HG03571 (cell line): ENCODE measurements around the gene B9D1.

Experiments
- ATAC-seq: cut with Tn5 transposase; IDR thresholded peaks from one replicate; pipeline ENCODE4 v1.9.1; 2021; ENCODE audit not compliant: unreplicated experiment

B9D1 gene

DNA sequence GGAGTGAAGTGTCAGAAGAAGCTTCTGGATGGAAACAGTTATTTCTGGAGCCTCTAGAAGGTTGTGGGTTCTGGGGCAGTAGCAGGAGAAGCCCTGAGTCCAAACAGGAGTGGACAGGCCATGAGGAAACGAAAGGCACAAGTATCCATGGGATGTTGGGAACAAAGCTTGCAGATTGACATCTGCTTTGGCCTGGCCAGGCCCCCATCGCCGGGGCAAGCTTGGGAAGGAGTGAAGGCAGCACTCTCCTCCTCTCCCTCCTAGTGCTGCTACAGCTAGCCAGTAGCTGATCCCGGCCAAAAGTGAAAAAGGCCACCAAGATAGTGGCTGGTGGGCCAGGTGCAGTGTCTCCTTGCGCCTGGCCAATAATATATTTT is 40.4 kb downstream of the B9D1 start:
- ATAC-seq = no peak

DNA sequence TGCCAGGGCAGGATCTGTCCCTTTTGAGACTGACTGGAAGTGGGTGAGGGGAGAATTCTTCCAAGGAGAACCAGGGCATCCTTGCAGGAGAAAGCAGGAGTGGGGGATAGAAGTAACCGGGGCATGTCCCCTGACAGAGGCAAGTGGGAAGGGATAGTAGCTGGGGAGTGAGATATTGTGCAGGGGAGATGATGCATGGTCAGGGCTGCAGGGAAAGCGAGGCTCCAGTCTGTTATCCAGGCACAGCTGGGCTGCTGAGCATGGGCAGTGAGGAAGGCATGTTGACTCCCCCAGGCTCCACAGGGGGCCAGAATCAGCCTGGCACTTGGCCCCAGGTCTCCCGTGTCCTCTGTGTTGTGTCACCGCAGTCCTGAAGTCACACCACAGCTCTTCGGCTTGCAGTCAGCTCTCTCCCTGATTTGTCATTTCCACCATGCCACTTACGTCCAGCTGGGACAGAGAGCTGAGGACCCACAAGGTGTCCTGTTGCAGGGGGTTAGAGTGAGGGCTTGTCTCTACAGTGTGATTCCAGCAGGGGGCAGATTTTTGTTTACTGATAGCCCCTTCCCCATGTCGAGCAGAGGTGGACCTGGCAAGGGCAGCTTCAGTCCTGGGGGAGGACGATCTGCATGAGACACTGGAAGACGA is 40.9 kb downstream of the B9D1 start:
- no peak for ATAC-seq

DNA sequence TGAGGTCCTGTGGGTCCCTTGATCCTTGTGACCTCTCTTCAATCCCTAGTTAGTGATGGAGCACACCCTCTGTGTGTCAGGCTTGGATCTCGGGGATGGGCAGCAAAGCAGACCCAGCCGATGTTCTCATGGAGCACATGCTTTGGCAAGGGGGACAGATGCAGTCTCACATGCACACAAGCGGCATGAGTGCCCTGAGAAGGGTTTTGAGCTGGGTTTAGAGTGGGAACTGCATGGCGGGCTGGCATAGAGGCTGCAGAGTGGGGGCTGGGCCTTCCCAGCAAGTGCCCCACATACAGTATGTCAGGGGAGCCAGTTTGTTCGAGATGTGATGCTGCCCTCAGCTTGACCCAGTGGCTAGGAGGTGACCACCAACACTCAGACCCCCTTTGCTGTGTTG is 41.6 kb downstream of the B9D1 start:
- ATAC-seq = no peak

DNA sequence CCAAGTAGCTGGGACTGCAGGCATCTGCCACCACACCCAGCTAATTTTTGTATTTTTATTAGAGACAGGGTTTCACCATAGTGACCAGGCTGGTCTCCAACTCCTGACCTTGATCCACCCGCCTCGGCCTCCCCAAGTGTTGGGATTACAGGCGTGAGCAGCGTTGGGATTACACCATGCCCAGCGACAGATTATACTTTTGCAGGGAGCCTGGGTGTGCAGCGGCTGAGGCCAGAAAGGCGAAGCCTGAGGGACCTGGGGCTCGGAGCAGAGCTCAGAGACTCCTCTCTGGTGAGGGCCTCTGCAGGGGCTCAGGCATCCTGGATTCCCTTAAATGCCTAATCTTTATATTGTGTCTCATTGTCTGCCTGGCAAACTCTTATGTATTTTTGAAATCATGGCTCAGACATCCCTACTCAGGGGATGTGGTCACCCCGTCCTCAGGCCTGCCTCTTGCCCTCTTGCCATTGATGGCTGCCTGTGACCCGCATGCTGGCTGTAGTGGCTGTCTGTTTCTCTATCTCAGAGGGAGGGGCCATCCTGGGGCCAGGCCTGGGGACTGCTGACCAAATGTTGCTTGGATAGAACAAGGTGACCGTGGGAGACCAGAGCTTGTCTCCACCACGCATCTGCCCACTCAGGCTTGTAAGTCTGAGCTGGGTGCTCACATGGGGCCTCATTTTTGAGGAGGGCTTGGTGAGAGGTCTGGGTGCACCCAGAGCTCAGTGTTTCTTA is 42.6 kb downstream of the B9D1 start:
- ATAC-seq = no peak

DNA sequence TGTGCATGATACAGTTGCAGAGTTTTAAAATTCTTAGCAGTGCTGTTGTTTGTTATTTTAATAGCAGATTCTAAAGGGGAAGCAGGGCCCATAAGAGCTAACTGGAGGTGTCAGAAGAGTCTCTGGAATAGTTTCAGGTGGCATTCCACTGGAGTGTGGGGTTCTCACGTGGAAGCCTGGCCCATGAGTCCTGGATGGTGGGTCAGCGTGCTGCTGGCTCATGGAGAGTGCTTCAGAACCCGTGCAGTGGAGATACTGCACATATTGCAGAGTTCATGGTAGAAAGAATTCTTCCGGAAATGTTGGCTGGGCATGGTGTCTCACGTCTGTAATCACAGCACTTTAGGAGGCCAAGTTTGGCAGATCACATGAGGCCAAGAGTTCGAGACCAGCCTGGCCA is 43.9 kb downstream of the B9D1 start:
- no peak for ATAC-seq

DNA sequence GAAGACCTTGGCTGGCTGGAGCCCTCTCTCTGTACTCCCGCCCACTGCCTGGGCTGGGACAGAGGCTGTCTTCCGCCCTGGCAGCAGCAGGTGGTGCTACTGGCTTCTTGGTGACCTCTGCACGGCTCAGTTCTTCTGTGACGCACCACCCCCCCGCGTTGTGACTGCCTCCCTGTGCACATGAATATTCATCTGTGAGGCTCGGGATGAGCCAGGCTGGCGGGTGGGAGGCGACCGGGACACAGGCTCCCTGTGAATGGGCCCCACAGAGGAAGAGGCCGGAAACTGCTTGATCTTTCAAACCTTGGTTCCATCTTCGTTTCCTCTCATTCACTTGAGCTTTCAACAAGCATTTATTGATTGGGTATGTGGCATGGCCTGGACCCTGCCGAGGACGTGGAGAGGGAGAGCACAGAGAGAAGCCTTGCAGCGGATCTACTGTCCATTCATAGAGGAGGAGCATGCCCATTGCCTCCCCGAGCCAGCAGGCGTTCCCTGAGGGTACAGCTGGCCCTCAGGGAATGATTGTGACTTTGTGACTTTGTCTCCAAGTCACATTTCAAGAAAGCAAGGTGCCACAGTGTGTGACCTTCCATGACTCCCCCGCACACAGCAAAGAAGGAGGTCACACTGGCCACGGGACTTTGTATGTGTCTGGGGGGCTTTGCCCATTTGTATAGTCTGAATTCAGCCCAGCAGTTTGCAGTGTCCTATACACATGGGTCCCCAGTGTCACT is 45.0 kb downstream of the B9D1 start:
- ATAC-seq = no peak

DNA sequence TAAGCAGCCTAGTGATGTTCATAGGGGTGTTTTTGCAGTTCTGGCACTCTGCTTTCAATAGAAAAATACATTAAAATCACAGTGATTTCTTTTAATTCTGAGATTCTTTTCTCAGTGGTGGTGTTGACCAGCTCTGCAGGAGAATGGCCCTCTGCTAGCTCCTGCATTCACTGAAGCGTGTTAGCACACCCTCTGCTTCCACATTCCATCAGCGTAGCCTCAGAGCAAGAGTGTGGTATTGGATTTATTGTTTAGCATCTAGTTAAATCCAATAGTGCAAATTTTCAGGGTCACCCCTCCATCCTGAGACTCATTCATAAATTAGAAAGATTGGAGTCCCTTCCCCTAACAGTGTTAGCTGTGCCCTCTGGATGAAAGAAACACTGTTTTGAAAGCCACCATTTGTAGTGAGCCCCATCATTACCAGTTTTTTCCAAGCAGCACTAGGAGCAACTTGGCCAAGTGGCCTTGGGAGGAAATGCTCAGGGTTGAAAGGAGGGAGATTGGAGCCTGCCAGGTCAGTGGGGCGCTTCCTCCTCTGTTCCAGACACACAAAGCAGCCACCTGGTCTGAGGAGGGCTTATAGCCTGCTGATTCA is 45.7 kb downstream of the B9D1 start:
- no peak for ATAC-seq

DNA sequence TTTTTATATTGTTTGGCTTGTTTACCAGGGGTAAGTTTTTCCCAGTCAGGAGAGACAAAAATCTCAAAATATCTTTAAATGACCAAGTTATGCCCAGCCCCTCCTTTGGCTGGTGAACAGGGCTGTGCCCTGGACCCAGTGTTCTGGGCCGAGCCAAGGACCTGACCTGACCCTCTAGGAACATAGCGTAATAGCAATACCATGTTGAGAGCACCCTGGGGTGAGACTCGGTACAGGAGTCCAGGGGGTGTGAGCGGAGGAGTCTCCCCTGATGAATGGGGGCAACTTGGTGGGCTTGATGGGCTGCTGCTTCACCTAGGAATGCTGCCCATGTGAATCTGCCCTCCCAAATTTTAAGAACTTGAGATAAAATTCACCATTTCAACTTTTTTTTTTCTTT is 47.4 kb downstream of the B9D1 start:
- no peak for ATAC-seq

DNA sequence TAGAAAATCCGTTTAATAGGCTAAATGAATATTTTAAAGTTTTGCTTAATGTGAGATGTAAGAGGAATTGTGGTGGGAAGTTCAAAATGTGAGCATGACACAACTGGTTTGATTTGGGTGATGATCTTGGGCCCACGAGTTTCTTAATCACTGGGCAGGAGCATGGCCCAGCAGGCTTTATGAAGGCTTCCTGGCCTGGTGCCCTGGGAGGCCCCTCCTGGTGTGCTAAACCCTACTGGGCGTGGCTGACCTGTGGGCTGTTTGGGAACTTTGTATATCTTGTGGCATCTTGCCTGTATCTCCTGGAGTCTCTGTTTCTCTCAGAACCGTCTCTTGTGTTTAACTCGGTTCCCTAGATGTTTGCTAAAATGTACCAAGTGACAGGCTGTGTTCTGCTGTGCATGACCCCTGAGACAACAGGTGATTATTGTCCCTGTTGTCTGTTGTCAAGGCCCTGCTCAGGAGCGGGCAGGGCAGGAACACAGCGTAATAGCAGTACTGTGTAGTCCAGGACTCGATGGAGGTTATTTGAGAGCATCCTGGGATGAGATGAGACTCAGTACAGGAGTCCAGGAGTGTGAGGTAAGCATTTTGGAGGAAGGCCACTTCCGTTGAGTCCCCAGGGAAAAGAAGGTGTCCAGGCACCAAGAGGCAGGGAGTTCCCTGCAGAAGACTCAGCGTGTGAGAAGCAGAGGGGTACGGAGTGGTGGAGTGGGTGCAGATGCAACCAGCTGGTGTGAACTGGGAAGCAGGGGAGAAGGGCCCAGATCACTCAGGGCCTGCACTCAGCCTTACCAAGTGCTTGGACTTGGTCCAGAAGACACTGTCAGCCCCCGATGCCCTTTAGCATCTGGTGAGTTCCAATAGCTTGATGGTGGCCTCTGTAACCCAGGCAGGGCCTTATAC is 48.5 kb downstream of the B9D1 start:
- no peak for ATAC-seq

DNA sequence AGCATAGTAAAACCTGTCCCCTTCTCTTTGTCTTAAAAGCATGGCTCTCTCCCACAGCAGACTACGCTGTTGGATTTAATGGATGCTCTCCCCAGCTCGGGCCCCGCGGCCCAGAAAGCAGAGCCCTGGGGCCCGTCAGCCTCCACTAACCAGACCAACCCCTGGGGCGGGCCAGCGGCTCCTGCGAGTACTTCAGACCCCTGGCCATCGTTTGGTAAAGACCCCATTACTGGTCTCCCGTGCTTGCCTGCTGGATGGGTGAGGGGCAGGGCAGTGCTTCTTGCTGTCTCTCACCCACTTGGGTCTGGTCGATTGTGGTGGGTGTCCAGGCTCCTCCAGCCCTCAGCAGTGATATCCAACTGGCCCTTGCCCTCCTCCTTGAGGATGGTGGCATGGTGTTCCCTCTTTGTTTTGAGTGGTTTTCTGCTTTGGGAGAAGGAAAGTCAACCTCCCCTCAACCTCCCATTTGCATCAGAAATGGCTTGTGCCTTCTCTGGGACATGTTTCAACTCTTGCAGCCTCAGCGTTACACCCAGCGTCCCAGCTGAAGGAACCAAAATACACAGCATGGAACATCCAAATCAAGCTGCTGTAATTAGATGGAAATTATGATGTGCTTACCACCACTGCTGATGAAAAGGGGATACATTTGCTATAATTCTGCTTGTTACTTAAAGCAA is 49.3 kb downstream of the B9D1 start:
- ATAC-seq = no peak

DNA sequence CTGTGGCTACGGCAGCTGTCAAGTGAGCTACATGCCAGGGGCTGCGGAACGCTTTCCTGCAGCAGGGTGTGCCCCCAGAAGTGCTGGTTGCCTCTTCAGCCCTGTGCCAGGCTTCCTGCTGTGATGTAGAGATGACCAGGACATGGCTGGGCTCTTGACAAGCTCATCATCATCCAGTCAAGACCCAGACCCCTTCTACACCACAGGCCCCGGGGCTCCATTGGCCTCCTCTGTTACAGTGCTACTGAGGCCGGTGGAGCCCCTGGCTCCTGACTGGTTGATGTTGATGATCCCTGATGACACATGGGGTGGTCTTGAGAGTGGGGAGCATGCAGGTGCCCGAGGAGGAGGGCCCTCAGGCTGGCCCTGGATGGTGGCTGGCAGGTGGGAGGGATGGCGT is 50.1 kb downstream of the B9D1 start:
- no peak for ATAC-seq

DNA sequence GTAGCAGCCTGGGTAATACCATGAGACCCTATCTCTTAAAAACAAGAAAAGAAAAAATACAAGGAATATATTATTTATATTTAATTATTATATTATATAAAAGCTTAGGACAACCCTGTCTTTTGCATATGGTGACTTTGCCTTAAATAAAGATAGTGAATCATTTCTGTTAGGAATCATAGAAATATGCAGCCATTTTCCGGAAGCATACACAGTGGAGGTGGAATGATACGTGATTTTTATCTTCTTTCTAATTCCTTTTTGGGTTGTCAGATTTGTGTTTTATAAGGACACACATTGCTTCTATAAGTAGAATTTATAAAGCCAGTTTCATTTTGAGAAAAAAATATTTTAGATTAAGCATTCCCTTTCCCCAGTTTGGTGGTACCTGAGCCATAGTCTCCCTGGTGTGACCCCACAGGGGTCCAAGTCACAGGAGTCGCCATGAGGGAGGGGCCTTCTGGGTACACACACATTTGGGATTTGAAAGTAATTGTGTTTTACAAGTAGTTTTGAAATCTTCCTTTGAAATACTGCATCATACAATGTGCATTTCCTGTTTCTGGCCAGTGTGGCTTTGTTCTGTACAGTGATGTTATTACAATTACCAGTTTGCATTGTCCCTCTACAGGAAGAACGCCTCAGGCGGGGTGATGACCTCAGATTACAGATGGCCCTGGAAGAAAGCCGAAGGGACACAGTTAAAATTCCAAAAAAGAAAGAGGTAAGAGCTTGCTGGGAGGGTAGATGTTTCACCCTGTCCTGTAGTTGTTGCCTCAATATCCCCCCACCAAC is 50.9 kb downstream of the B9D1 start:
- no peak for ATAC-seq

DNA sequence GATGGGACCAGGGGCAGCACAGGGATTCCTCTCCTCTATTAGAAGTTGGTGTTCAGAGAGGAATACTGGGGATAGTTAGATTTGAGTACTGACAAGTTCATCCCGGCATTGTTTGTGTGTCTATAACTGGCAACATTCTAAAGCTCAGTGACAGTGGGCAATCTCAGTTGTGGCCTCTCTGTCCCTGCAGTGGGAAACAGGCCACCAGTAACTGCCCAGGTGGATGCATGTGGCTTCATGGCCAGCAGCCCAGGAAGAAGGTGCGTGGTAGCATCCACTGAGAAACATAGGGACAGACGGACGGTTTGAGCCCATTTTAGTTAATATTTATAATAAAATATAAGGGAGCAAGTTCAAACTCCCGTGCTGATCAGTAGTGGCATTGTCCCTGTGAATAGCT is 51.5 kb downstream of the B9D1 start:
- ATAC-seq = no peak

DNA sequence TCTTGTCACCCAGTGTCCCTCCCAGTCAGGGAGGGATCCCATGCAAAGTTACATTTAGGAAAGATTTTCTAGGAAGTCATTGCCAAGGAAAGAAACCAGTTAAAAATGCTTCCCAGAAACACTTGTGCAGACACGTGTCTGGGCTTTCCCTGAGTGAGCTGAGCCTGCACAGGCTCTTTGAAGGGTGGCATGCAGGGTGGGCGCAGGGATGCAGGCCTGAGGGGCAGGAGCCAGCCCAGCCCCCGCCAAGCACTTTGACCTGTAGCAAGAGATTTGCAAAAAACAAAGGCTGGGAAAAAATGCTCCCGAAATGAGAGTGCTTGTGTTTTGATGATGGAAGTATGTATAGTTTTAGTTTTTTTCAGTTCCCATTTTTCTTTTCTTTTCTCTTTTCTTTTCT is 52.4 kb downstream of the B9D1 start:
- ATAC-seq = no peak

DNA sequence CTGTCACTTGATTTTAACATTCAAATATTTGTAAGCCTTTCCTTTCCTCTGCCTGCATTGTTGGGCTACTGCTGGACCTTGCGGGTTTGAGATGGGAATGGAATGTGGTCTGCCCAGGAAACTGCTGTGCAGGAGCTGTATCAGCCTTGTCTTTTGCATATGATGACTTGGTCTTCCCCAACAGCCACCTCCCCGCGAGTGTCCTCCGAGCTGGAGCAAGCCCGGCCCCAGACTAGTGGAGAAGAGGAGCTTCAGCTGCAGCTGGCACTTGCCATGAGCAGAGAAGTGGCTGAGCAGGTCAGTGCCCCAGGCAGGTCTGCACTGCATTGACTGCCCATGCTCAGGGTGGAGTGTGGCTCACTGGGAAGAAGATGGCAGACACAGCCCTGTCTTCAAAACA is 52.8 kb downstream of the B9D1 start:
- ATAC-seq = no peak

DNA sequence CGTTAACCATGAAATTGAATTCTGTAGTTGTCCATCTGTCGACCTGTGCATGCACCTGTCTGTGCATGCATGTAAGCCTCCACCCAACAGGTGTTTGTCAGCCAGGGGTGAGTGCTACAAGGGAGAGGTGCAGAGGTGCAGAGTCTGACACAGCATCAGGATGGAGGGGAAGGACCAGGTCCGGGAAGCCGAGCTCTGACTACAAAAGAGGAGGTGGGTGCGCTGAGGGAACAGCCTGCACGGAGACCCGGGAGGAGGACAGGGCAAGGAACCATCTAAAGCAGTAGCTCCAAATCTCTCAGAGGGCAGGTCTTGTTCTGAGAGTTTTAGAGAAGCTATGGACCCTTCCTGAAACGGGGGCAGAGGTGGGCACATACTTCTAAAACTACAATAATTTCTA is 54.1 kb downstream of the B9D1 start:
- no peak for ATAC-seq

DNA sequence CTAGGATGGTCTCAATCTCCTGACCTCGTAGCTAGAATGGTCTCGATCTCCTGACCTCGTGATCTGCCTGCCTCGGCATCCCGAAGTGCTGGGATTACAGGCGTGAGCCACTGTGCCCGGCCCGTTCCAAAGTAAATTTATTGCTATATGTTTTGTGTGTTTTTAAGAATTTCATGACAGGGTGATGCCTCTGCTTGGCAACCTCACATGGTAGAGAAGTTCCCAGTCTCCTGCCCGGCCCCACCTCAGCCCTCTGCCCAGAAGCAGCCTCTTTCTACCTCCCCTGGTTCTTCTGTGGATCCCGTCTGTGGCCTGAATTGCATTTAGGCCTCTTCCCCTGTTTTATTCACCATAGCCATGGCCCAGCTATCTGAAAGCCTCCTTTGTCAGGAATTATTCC is 55.0 kb downstream of the B9D1 start:
- ATAC-seq = no peak

DNA sequence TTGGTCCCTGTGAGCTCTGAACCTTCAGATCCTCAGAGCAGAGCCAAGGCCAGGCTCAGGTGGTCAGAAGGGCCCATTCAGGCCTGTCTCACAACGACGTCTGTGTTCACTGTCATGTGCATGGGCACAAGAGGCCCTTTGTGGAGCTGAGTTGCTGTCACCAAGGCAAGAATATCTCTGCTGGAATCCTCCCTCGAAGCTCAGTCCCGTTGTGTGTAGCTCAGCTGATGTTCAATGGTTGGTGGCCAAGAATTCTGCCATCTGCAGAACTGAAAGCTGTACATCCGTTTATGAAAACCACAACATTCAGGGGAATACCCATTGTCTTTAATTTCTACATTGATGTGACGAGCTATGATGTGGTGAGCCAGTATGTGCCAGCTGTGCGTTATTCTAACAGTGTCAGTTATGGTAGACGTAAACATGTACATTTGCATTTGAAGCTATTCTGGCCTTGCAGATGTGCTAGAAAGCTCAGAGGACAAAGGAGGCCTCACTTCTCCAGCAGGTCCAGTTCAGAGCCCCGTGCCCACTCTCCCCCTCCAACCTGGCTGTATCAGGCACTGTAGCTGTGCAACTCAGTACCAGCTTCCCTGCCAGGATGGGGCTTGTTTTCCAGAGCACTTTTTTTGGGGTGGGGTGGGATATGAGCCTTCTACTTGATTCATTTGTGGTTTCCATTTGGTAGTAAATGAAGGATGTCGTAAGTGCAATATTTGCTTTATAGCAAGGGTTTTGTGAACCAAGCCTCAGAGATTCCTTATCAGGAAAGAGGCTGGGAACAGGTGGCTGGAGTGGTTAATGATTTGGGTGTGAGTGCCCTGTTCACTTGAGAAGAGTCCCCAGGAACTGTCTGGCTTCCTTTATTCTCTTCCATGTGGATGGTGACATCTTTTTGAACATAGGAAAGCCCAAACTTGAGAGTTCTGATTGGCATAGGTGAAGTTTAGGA is 56.1 kb downstream of the B9D1 start:
- ATAC-seq = peak; percentile 75
